Activated T-helper 1 cell treated with anti-CD3 and anti-CD28 coated beads, Interleukin-12 subunit alpha, Interleukin-12 subunit beta, Interleukin-2, Interleukin-4 antibody, amounts not matched to agents 30 ng/mL and 10 ng/mL and 1 ng/mL, durations not matched to agents 14 hours and 24 hours and 36 hours (primary cell): ENCODE results near the gene RNU1-3. TPM values are rescaled to one million over a fixed set of nuclear protein-coding genes. Genes with fewer than 3 reads are reported as not detected.
"Not testable (repeated sequence)": the region's sequence is repeated elsewhere in the genome, so short reads cannot be mapped to it uniquely, and the experiment has no call there.

Experiments used
- DNase-seq: peaks from one replicate; pipeline ENCODE4 v3.0.0; 2021; ENCODE audit warnings: low spot score
- H3K27ac Mint-ChIP-seq: one replicate; pipeline ENCODE4 v1.8.0; 2021; ENCODE audit warnings: mild to moderate bottlenecking, mixed read lengths
- H3K27me3 Mint-ChIP-seq: one replicate; pipeline ENCODE4 v1.8.0; 2022; ENCODE audit warnings: mild to moderate bottlenecking, moderate library complexity, mixed read lengths; ENCODE audit not compliant: insufficient read depth
- H3K36me3 Mint-ChIP-seq: one replicate; pipeline ENCODE4 v1.8.0; 2021; ENCODE audit warnings: low read depth, mixed read lengths
- H3K4me1 Mint-ChIP-seq: one replicate; pipeline ENCODE4 v1.8.0; 2021; ENCODE audit warnings: low read depth, mixed read lengths
- H3K4me3 Mint-ChIP-seq: one replicate; pipeline ENCODE4 v1.8.0; 2021; ENCODE audit warnings: mild to moderate bottlenecking, moderate library complexity, mixed read lengths
- H3K9me3 Mint-ChIP-seq: one replicate; pipeline ENCODE4 v1.8.0; 2021; ENCODE audit warnings: mixed read lengths
- intact Hi-C: fragments of 100-400 bp; cut with micrococcal nuclease; formaldehyde crosslinking; loops from one replicate; pipeline ENCODE4 v1.15.1; 2024
- total RNA-seq: library from RNA; stranded (reverse); gene quantifications from 2 replicates; pipeline ENCODE4 v1.2.3, GENCODE V29; 2022

RNU1-3 gene
- 2,178 and 3,041 TPM in 2 replicates for total RNA-seq

- H3K9me3 Mint-ChIP-seq, DNase-seq, H3K27ac Mint-ChIP-seq, H3K27me3 Mint-ChIP-seq, H3K36me3 Mint-ChIP-seq, H3K4me3 Mint-ChIP-seq, H3K4me1 Mint-ChIP-seq, intact Hi-C loops: not testable (repeated sequence)
Measured at GRCh38 chr1:16666502-16667413, at the start of gene RNU1-3. RNU1-3 (minus strand) TSS chr1:16666948.

GRCh38 chr1:16713480-16713879, 46.7 kb upstream of the RNU1-3 start:
- H3K9me3 Mint-ChIP-seq, H3K4me1 Mint-ChIP-seq, H3K36me3 Mint-ChIP-seq, H3K4me3 Mint-ChIP-seq, intact Hi-C loops, H3K27ac Mint-ChIP-seq, DNase-seq, H3K27me3 Mint-ChIP-seq: not testable (repeated sequence)

- intact Hi-C loops, H3K27ac Mint-ChIP-seq, H3K4me3 Mint-ChIP-seq, H3K4me1 Mint-ChIP-seq, H3K27me3 Mint-ChIP-seq, H3K9me3 Mint-ChIP-seq, H3K36me3 Mint-ChIP-seq, DNase-seq: not testable (repeated sequence)
Measured at GRCh38 chr1:16712984-16713383, 46.2 kb upstream of the RNU1-3 start.

- H3K9me3 Mint-ChIP-seq, intact Hi-C loops, H3K36me3 Mint-ChIP-seq, H3K4me1 Mint-ChIP-seq, DNase-seq, H3K27me3 Mint-ChIP-seq, H3K4me3 Mint-ChIP-seq, H3K27ac Mint-ChIP-seq: not testable (repeated sequence)
Measured at GRCh38 chr1:16712582-16712981, 45.8 kb upstream of the RNU1-3 start.

- H3K4me1 Mint-ChIP-seq, H3K36me3 Mint-ChIP-seq, DNase-seq, H3K27me3 Mint-ChIP-seq, H3K27ac Mint-ChIP-seq, H3K4me3 Mint-ChIP-seq, intact Hi-C loops, H3K9me3 Mint-ChIP-seq: not testable (repeated sequence)
Measured at GRCh38 chr1:16712131-16712530, 45.4 kb upstream of the RNU1-3 start.

GRCh38 chr1:16710618-16711017, 43.9 kb upstream of the RNU1-3 start:
- H3K36me3 Mint-ChIP-seq, intact Hi-C loops, H3K4me1 Mint-ChIP-seq, H3K4me3 Mint-ChIP-seq, DNase-seq, H3K27me3 Mint-ChIP-seq, H3K9me3 Mint-ChIP-seq, H3K27ac Mint-ChIP-seq: not testable (repeated sequence)

- H3K36me3 Mint-ChIP-seq, result not testable (repeated sequence)
Measured at GRCh38 chr1:16709659-16710087, 42.9 kb upstream of the RNU1-3 start.

GRCh38 chr1:16708704-16709103, 42.0 kb upstream of the RNU1-3 start:
- H3K36me3 Mint-ChIP-seq, H3K9me3 Mint-ChIP-seq, H3K27me3 Mint-ChIP-seq, H3K27ac Mint-ChIP-seq, intact Hi-C loops, H3K4me1 Mint-ChIP-seq, H3K4me3 Mint-ChIP-seq, DNase-seq: not testable (repeated sequence)

More at GRCh38 chr1:16709659-16710087, 42.9 kb upstream of the RNU1-3 start:
- intact Hi-C loops, DNase-seq, H3K4me1 Mint-ChIP-seq, H3K27ac Mint-ChIP-seq, H3K27me3 Mint-ChIP-seq, H3K9me3 Mint-ChIP-seq, H3K4me3 Mint-ChIP-seq: not testable (repeated sequence)

GRCh38 chr1:16707130-16708093, 40.7 kb upstream of the RNU1-3 start:
- H3K9me3 Mint-ChIP-seq, H3K27ac Mint-ChIP-seq, H3K36me3 Mint-ChIP-seq, intact Hi-C loops, H3K4me1 Mint-ChIP-seq, DNase-seq, H3K4me3 Mint-ChIP-seq, H3K27me3 Mint-ChIP-seq: not testable (repeated sequence)

GRCh38 chr1:16706302-16706701, 39.6 kb upstream of the RNU1-3 start:
- intact Hi-C loops, result not testable (repeated sequence)

GRCh38 chr1:16704502-16705100, 37.9 kb upstream of the RNU1-3 start:
- intact Hi-C loops, H3K9me3 Mint-ChIP-seq, H3K27me3 Mint-ChIP-seq, H3K27ac Mint-ChIP-seq, H3K36me3 Mint-ChIP-seq, H3K4me3 Mint-ChIP-seq, DNase-seq, H3K4me1 Mint-ChIP-seq: not testable (repeated sequence)

More at GRCh38 chr1:16706302-16706701, 39.6 kb upstream of the RNU1-3 start:
- H3K27me3 Mint-ChIP-seq, DNase-seq, H3K36me3 Mint-ChIP-seq, H3K9me3 Mint-ChIP-seq, H3K27ac Mint-ChIP-seq, H3K4me3 Mint-ChIP-seq, H3K4me1 Mint-ChIP-seq: not testable (repeated sequence)

- H3K36me3 Mint-ChIP-seq, H3K27me3 Mint-ChIP-seq, H3K9me3 Mint-ChIP-seq, H3K27ac Mint-ChIP-seq, H3K4me1 Mint-ChIP-seq, intact Hi-C loops, H3K4me3 Mint-ChIP-seq, DNase-seq: not testable (repeated sequence)
Measured at GRCh38 chr1:16704076-16704475, 37.3 kb upstream of the RNU1-3 start.
